GM18861 (cell line): ENCODE results near the gene MBP.

Experiments used
- ATAC-seq: cut with Tn5 transposase; IDR thresholded peaks from one replicate; pipeline ENCODE4 v1.9.1; 2021; ENCODE audit not compliant: unreplicated experiment

The MBP gene

DNA sequence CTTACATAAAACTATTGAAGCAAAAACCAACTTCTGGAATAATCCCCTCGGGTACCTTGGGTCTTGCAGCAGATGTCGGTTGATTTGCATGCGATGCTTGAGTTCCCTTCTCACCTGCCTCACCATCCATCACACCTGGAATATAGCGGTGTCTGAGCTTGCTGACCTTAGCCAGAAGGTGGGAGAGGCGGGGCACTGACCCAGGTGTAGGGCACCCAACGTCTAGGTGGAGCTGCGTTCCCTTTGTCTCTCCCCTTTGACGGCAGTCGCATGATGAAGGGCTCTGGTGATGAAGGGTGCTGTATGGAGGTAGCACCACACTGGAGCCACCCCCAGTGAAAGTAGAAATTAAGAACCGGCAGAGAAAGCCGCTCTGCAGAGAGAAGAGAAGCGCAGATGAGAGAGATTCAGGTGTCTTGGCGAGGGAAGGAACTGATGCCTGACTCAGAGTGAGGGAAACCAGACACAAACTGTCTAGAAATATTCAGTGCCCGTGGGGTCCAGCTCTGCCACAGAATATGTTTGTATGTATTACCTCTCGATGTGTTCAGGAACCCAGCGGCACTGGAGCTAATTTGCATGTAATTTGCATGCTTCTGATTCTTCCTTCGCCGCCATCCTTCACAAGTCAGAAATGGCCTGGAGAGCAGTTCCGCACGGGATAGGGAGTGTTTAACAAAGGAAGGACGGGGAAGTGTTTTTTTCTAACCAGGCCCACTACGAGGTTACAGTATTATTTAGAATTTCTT lies 19.4 kb upstream of the MBP start:
- ATAC-seq: no peak

DNA sequence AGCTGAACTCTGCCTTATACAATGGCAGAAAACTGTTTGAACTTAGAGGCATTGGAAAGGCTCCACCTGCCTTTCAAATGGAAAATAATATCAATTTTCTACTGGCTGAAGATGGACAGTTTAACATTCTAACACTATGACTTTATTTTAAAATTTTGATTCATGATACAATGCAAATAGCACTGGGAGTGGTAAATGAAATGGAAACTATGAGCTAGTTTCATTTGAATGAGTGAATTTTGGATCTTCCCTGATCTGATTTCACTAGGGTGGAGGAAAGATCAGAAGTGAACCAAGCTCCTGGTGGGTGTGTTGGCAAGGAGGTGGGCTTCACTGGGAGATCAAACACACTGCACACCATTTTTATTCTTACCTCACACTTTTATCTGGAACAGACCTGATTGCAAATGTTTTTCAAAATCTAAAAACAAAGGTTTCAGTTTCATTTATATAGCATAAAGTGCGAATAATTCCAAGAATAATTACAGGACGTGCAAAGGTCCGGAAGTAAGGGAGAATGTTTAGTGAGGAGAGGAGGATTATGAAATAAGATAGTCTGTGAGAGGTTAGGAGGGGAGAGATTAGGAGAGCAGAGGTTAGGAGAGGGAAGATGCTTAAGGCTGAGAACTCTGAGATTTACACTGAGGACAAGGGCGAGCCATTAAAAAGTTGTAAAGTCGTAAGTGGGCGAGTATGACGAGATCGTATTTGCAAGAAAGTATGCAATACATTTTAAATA lies 18.6 kb upstream of the MBP start:
- ATAC-seq: no peak

DNA sequence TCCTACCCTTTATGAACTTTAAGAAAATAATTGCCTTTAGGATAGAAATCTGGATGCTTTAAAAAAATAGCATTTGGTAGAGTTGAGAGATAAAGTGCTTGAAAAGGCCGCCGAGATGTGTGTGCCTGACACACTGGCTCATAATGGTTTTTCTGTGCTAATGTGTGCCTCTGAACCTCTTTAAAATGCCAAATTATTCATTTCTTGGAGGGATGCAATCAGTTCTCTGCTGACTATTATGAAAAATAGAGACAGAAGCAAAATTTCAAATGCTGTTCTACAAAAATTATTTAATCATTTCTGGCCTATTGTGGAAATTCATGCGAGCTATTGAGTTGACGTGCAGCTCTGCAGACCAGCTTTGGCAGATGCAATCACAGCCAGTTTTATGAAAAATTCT lies 18.0 kb upstream of the MBP start:
- ATAC-seq: no peak

DNA sequence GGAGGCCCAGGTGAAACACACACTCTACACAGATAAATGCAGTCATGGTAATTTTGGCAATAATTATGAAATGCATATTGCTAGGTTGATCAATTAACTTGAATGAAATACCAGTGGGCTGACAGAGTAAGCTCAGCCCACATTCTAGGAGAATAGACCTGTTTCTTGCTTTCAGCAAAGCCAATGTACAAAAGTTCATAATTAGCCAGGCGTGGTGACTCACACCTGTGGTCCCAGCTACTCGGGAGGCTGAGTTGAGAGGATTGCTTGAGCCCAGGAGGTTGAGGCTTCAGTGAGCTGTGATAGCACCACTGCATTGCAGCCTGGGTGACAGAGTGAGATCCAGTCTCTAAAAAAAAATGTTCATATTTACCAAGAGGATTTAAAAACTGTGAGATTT lies 15.7 kb upstream of the MBP start:
- no peak for ATAC-seq

DNA sequence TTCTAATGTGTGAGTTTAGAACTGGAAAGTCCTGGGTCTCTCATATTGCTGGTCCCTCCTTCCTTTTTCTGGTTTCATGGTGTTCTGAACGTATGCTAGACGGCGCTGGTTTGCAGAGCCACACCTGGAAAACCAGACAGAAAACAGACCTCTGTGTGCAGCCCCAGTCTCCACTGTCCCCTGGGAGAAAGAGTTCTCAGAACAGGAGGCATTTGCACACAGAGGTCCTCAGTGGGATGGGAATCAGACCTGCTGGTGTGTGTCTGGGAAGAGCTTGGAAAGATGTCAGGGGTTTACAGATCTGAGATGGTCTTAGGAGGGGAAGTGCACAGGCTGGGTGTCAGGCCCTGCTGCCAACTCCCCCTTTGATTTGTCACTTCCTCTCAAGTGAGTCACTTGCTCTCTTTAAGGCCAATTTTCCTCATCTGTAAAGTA lies 14.9 kb upstream of the MBP start:
- ATAC-seq: no peak

DNA sequence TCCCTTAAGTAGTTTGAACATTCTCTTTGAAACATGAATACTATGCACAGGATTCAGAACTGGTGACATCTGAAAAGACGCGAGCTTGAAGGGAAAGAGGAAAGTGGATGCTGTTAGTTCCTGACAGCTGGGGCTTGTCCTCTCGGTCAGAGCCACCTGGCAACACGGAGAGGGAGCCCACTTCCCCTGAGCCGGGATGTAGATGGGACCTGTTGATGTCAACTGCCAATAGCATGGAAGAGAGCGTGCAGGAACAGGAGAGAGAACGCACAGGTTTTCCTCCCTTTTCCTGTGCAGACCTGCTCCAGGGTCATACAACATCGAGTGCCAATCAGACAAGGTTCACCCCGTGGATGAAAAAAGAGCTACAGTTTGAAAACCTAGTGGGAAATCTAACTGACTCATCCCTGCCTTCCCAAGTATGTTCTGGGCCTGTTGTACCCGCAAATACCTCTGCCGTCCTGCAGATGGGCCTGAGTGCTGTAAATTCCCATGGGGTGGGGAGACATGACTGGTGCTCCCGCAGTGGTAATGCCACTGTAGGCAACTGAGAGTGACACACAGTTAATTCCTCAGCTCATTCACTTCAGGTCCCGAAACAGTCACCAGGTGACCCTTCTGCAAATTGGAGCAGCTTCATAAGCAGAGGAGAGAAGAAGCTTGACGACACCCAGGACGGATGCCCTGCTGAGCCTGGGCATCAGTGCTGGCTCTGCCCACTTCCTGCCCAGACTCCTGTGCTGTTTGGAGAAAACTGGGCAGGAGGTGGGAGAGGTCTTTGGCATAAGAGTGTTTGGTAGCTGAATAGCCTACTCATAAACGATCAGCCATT lies 13.9 kb upstream of the MBP start:
- no peak for ATAC-seq

DNA sequence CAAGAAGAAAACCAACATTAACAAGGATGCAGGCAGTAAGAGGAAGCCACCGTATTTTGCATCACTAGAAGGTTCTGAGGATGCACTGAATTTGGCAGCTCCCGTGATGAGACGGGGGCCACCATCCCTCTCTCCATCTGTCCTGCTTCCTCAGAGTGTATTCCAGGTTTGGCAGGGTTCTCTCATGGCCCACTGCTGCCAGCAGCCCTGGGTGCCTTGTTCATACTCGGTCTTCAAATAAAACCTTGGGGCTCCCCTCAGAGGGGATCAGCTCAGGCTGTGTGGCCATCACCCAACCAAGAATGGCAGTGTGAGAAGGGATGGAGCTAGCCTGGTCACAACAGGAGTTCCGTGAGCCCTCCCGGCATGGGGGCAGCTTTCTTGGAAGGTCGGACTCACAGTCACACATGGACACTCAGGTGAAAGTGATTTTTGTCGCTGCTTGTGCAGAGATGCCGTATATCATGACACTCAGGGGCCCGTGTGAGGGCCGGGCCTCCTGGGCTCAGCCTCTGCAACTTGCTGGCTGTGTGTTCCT lies 12.8 kb upstream of the MBP start:
- no peak for ATAC-seq

DNA sequence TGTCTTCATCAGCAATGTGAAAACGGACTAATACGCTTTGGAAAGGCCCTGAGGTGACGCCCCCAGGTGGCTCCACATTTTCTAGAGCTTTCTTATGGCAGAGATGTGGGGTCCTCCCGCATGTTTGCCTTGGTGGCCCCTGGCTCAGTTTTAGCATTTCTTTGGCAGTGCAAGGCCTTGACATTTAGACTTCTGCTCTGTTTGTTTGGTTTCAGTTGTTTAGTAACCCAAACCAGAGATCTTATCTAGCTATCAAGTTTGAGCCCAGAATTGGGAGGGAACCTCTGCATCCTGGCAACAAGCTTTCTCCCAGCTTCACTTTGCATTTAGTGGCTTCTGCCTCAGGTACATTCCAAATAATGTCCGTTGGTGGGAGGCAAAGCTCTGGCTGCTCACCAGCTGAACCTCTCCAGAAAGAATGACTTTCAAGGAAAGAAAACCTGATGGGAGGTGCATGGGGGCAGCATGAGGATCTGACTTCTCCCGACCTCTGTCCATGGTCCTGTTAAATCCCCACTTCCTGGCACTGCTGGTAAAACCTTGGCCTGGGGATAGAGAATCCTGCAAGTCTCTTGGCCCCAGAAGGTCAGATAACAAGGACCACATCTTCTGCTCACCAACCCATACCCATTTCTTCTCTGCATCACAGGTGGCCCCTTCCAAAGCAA lies 12.0 kb upstream of the MBP start:
- ATAC-seq: no peak

DNA sequence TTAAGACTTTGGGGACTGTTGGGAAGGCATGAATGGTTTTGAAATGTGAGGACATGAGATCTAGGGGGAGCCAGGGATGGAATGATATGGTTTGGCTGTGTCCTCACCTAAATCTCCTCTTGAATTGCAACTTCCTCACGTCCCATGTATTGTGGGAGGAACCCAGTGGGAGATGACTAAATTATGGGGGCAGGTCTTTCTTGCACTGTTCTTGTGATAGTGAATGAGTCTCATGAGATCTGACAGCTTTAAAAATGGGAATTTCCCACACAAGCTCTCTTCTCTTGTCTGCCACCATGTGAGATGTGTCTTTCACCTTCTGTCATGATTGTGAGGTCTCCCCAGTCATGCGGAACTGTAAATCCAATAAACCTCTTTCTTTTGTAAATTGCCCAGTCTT lies 11.5 kb upstream of the MBP start:
- no peak for ATAC-seq

DNA sequence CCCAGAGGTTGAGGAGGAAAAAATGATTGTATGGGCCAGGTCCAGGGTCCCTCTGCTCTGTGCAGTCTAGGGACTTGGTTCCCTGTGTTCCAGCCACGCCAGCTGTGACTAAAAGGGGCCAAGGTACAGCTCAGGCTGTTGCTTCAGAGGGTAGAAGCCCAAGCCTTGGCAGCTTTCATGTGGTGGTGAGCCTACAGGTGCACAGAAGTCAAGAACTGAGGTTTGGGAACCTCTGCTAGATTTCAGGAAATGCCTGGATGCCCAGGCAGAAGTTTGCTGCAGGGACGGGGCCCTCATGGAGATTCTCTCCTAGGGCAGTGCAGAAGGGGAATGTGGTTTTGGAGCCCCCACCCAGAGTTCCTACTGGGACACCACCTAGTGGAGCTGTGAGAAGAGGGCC lies 10.6 kb upstream of the MBP start:
- ATAC-seq: no peak

DNA sequence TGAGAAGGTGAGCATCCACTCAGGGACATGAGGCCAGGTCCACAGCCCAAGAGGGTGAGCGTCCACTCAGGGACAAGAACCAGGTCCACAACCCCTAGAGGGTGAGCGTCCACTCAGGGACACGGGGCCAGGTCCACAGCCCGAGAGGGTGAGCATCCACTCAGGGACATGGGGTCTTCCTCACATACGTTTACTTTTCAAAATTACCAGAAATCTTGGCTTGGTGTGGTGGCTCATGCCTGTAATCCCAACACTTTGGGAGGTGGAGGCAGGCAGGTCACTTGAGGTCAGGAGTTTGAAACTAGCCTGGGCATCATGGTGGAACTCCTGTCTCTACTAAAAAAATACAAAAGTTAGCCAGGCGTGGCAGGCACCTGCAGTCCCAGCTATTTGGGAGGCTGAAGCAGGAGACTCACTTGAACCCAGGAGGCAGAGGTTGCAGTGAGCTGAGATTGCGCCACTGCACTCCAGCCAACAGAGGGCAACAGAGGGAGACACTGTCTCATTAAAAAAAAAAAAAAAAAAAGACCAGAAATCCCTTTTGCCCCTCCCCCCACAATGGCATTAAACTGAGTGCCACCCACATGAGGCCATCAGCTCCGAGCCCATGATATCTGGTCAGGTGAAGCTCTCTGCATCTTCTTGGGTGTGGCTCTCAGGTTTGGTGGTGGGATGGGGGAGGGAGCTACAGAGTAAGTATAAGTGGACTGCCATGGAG lies 9.0 kb upstream of the MBP start:
- no peak for ATAC-seq

DNA sequence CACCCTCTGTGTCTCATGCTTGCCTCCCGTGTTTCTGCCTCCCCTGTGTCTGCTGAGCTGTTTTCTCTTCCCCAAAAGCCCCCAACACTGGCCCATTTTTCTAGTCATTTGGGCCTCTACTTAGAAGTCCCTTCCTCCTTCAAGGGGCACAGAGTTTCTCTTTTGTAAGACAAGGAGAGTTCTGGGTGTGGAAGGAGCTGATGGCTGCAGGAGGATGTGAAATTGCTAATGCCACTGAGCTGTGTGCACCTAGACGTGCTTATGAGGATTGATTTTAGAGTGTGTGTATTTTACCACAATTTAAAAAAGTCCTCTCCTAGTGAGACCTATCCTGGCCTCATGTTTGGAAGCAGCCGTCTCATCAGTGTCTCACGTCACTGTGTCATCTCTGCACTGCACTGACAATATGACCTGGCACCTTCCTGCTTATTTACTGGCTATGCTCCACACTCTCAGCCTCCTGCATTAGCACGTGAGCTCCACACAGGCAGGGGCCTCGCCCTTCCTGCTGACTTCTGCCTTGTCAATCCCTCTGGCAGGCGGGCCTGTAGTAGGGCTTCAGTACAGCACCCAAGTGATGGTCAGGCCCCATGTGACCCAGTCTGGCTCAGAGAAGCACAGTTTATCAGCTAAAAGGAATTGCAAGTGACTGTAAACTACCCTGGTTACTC lies 8.0 kb upstream of the MBP start:
- no peak for ATAC-seq

DNA sequence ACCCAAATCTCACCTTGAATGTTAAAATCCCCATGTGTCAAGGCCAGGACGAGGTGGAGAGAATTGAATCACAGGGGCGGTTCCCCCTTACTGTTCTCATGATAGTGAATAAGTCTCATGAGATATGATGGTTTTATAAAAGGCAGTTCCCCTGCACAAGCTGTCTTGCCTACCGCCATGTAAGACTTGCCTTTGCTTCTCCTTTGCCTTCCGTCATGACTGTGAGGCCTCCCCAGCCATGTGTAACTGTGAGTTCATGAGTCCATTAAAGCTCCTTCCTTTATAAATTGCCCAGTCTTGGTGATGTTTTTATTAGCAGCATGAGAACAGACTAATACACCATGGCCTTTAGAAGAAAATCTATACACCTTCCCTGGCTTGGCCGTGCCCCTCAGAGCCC lies 7.4 kb upstream of the MBP start:
- ATAC-seq: no peak

DNA sequence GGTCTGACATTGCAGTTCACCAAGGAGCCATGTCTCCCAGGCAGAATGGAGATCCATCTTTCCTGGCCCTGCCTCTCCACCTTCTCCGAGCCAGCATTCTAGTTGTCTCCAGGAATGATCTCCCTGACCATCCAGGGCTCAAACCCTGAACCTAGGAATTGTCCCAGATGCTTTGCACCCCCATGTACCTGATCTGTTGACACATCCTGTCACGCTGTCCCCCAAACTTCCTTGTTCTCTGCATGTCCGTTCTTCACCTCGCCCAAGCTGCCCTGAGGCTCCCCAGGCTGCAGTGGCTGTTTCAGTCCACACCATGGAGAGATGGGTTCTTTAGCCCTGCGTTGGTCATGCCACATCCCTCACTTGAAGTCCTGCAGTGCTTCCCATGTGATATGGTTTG lies 7.0 kb upstream of the MBP start:
- no peak for ATAC-seq

DNA sequence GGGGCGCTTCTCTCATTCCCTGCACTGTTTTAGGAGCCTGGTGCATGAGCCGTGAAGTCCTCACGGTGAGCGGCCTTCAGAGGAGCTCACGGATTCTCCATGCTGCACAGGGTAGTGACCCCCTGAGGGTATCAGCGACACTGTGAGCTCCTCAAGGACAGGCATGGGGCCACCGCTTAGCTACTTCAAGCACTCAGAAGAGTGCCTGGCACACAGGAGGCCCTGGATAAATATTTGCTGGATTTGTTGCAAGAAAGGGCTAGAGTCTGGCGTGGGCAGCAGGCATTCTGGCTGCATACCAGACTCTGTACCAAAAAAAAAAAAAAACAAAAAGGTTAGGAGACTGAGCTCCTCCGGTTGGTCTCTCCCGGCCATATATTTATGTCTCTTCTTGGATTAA lies 5.7 kb upstream of the MBP start:
- ATAC-seq: no peak

DNA sequence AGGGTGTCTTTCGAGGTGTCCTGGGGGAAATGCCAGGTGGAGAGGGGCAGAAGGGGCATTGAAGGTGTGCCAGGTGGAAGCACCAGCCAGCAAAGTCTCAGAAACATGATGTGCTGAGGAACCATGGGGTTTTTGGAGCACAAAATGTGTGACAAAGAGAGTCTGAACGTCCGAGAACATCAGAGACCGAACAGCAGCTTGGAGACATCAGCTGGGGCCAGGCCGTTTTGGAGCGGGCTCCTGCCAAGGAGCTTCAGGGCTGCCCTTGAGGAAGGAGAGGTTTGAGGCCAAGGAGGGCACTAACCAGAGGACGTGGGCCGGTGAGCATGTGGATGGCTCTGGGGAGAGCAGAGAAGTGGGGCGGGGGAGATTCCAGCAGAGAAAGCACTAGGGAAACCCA lies 5.3 kb upstream of the MBP start:
- no peak for ATAC-seq

DNA sequence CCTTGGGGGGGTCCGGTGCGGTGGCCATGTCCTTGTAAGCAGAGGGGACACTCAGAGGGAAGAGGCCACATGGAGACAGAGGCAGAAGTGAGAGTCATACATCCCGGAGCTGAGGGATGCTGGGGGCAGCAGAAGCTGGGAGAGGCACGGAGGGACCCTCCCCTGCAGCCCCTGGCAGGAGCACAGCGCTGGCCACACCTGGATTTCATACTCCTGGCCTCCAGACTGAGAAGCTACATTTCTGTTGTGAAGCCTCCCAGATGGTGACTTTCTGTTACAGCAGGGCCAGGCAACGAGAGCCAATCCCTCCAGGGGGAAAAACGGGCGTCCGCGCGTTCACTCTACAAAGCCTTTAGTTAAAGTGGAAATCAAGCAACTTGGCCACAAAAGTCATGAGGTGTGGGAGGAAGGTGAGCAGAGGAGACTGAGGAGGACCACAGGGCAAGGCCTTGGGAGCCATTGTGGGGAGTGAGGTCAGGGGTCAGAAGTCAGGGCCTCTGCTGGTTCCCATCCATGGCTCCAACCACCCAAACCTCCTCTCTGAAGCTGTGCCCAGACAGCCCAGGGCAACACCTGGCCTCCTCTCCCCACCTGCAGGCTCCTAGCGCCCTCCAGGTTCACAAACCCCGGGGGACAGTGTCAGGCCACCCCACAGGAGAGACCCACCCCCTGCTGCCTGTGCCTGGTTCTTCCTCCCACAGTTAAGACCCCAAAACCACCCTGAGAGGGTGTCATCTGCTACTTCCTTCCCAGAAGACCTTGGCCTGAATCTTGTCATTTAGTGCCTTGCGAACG lies 4.5 kb upstream of the MBP start:
- no peak for ATAC-seq

DNA sequence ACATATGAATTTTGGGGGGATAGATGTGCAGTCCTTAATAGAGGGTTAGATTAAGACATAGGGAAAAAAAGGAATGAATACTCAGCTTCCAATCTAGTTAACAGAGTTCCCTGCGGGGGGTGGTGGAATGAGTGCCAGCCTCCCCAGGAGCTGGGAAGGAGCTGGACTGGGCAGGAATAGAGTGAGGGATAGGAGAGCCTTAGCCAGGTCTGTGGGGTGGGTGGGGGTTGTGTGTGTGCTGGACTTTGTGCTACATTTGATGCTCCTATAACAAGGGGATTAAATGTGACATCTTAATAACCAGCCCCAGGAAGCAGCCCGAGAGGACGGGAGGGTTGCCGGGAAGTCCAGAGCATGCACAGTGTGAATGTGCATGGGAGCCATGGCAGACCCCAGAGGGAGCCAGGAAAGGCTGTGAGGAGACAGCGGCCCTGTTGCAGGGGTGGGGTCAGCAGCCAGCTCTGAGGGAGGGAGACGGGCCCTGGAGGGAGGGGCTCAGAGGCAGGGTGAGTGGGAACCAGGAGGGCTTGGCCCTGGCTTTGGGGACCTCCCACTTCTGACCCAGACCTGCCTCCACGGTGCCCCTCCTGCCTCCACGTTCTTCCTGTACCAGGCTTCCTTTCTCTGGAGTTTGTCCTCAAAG lies 3.6 kb upstream of the MBP start:
- no peak for ATAC-seq
